ENCODE results near the gene ATG4B.

The ATG4B gene

DNA sequence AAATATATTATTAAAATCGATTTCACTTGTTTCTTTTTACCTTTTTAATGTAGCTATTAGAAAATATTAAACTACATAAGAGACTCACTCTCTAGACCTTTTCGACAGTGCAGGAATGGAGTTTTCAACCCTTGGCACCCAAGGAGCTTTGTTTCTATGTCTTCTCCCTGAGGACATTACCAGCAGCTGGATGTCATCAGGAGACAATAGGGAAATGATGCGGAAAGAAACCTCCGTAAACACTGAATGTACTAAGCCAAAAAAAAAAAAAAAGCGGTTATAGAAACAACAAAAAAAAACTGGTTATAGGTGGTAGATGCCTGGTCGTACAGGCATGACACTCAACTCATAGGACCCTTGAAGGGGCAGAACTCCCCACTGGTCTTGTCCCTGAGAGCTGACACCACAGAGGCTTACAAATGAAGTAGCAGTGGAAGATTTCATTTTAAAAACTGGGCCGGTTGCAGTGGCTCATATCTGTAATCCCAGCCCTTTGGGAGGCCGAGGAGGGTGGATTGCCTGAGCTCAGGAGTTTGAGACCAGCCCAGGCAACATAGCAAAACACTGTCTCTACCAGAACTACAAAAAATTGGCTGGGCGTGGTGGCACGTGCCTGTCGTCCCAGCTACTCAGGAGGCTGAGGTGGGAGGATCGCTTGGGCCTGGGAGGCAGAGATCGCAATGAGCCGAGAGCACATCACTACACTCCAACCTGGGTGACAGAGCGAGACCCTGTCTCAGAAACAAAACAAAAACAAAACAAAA lies 24.3 kb upstream of the ATG4B start:
- no peak overlapping the region for H2AFZ ChIP-seq (ENCODE audit: low read depth, low read length, severe bottlenecking)
- no peaks in the 10 kb centered on the region for H3K9me3 ChIP-seq (ENCODE audit: insufficient read depth, low read length)
- H3K4me2 ChIP-seq (ENCODE audit: low read depth, low read length, poor library complexity, severe bottlenecking) = no peak overlapping the region
- H3K79me2 ChIP-seq (ENCODE audit: insufficient read depth, low read length) = peaks cover 65% of the 10 kb centered on the region
- no peak for TF ChIP-seq EZH2phosphoT487 (conservative IDR thresholded peaks at IDR 0.05; ENCODE audit: low read length)
- TF ChIP-seq, protein P1, sequence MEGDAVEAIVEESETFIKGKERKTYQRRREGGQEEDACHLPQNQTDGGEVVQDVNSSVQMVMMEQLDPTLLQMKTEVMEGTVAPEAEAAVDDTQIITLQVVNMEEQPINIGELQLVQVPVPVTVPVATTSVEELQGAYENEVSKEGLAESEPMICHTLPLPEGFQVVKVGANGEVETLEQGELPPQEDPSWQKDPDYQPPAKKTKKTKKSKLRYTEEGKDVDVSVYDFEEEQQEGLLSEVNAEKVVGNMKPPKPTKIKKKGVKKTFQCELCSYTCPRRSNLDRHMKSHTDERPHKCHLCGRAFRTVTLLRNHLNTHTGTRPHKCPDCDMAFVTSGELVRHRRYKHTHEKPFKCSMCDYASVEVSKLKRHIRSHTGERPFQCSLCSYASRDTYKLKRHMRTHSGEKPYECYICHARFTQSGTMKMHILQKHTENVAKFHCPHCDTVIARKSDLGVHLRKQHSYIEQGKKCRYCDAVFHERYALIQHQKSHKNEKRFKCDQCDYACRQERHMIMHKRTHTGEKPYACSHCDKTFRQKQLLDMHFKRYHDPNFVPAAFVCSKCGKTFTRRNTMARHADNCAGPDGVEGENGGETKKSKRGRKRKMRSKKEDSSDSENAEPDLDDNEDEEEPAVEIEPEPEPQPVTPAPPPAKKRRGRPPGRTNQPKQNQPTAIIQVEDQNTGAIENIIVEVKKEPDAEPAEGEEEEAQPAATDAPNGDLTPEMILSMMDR (IDR thresholded peaks at IDR 0.05; ENCODE audit: insufficient read depth, low read length, poor library complexity, severe bottlenecking) = no peak
- H3K27me3 ChIP-seq (ENCODE audit: low read length) = no peaks in the 10 kb centered on the region
- H3K36me3 ChIP-seq (ENCODE audit: low read length) = no peaks in the 10 kb centered on the region
- H4K20me1 ChIP-seq (ENCODE audit: low read depth, low read length) = no peaks in the 10 kb centered on the region
- H3K4me3 ChIP-seq (ENCODE audit: insufficient read depth, low read length, poor library complexity, severe bottlenecking) = no peak overlapping the region
- H3K27ac ChIP-seq (ENCODE audit: low read depth, low read length) = no peak overlapping the region
- no peaks in the 10 kb centered on the region for H3K9me2 ChIP-seq (replicated peaks; ENCODE audit: insufficient read depth, low read length)
- no peaks in the 10 kb centered on the region for H3F3A ChIP-seq (ENCODE audit: insufficient read depth)
- no peak overlapping the region for H3K9ac ChIP-seq (ENCODE audit: low read length)

DNA sequence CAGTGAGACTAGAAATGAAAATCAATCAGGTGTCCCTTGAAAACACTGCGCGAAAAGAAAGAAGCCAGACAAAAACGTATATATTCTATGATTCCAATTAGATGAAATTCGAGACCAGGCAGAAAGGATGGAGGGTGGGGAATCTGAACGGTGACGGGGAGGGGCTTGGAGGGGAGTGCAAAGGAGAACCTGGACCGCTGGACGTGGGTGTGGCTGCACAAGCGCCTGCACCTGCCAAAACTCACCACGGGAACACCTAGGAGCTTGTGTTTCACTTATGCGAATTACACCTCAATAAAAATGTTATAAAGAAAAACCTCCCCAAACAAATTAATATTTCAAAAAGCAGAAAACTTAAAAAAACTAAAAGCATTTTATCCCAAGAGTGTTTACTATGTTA lies 22.5 kb upstream of the ATG4B start:
- Histone ChIP-seq H3K9me3 (ENCODE audit: insufficient read depth, low read length) (no peaks in the 10 kb centered on the region), H3K4me2 (ENCODE audit: low read depth, low read length, poor library complexity, severe bottlenecking) (no peak overlapping the region), H3K79me2 (ENCODE audit: insufficient read depth, low read length) (peaks cover 63% of the 10 kb centered on the region), H3K9me2 (replicated peaks; ENCODE audit: insufficient read depth, low read length) (no peaks in the 10 kb centered on the region), H3F3A (ENCODE audit: insufficient read depth) (no peaks in the 10 kb centered on the region), H3K4me3 (ENCODE audit: insufficient read depth, low read length, poor library complexity, severe bottlenecking) (no peak overlapping the region), H3K27me3 (ENCODE audit: low read length) (no peaks in the 10 kb centered on the region), H3K36me3 (ENCODE audit: low read length) (no peaks in the 10 kb centered on the region), H3K9ac (ENCODE audit: low read length) (no peak overlapping the region), H3K27ac (ENCODE audit: low read depth, low read length) (no peak overlapping the region), H2AFZ (ENCODE audit: low read depth, low read length, severe bottlenecking) (no peak overlapping the region), H4K20me1 (ENCODE audit: low read depth, low read length) (no peaks in the 10 kb centered on the region)
- TF ChIP-seq EZH2phosphoT487 (conservative IDR thresholded peaks at IDR 0.05; ENCODE audit: low read length) = no peak
- TF ChIP-seq, protein P1 (IDR thresholded peaks at IDR 0.05; ENCODE audit: insufficient read depth, low read length, poor library complexity, severe bottlenecking) = no peak

DNA sequence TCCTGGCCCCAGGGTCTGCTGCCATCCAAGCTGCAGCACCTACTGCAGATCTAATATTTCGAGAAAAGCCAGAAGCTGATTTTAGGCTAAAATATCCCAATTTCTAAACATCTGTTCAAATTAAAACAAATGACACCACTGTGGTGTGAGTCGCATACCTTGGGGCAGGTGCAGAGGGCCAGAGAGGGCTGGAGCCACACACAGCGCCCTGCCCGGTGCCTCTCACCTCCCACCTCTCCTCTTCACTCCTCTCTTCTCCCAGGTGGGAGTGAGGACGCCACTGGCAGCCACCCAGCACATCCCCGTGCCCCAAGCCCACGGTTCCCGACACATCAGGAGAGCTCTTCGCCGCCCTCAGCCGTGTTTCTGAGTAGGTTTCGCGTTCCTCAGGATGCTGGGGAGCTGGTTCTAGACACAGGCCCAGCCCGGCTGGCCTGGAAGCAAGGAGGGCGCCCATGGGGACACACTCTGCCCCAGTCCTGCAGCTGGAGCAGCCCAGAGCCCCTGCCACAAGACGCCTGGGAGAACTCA lies 21.9 kb upstream of the ATG4B start:
- H3K9me3 ChIP-seq (ENCODE audit: insufficient read depth, low read length) = no peaks in the 10 kb centered on the region
- H3K27ac ChIP-seq (ENCODE audit: low read depth, low read length) = no peak overlapping the region
- H3K79me2 ChIP-seq (ENCODE audit: insufficient read depth, low read length) = peaks cover 61% of the 10 kb centered on the region
- TF ChIP-seq, protein P1 (IDR thresholded peaks at IDR 0.05; ENCODE audit: insufficient read depth, low read length, poor library complexity, severe bottlenecking) = no peak
- no peak for TF ChIP-seq EZH2phosphoT487 (conservative IDR thresholded peaks at IDR 0.05; ENCODE audit: low read length)
- H3K9me2 ChIP-seq (replicated peaks; ENCODE audit: insufficient read depth, low read length) = no peaks in the 10 kb centered on the region
- H3K27me3 ChIP-seq (ENCODE audit: low read length) = no peaks in the 10 kb centered on the region
- H3K9ac ChIP-seq (ENCODE audit: low read length) = no peak overlapping the region
- H3F3A ChIP-seq (ENCODE audit: insufficient read depth) = no peaks in the 10 kb centered on the region
- H4K20me1 ChIP-seq (ENCODE audit: low read depth, low read length) = no peaks in the 10 kb centered on the region
- H3K36me3 ChIP-seq (ENCODE audit: low read length) = no peaks in the 10 kb centered on the region
- no peak overlapping the region for H2AFZ ChIP-seq (ENCODE audit: low read depth, low read length, severe bottlenecking)
- no peak overlapping the region for H3K4me3 ChIP-seq (ENCODE audit: insufficient read depth, low read length, poor library complexity, severe bottlenecking)
- no peak overlapping the region for H3K4me2 ChIP-seq (ENCODE audit: low read depth, low read length, poor library complexity, severe bottlenecking)
